ENCODE data around the gene CXADR. TPM values are rescaled to one million over a fixed set of nuclear protein-coding genes. Genes with fewer than 3 reads are reported as not detected.
A peak's percentile ranks its signal among the peaks of the same experiment; 100 is the strongest.

Gene CXADR
- total and polyA plus RNA-seq, 3 experiments from 2014 or later: 0.42 to 1.1 (median 0.81) TPM

DNA sequence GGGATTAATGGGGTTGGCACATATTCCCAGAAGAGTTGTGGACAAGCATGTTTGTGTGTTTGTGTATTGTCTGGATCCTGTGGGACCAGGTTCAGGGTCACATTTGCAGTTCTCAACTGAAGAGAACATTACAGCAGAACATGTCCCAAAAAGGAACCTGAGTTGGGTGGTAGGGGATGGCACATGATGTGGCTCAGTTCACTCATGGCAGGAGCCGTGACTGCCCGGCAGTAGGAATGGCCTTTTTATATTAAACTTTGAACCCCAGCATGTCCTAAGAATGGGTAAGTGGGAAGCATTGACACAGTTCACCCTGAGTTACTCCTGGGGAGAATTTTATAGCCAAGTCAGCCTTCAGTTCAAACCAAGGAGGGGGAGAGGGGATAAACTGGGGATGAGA, 41.3 kb downstream of the CXADR start:
- H3K27me3 Mint-ChIP-seq: peaks cover 1 to 4% of the 10 kb centered on the region in 2 donors
- Histone ChIP-seq H3K4me3 (ENCODE audit: low read length) (no peak overlapping the region), H3K36me3 (ENCODE audit: insufficient read depth, low read length) (no peaks in the 10 kb centered on the region), H3K27ac (ENCODE audit: low read depth, low read length) (no peak overlapping the region), H3K27me3 (ENCODE audit: insufficient read depth, low read length, poor library complexity, severe bottlenecking) (no peaks in the 10 kb centered on the region), H3K4me1 (ENCODE audit: insufficient read depth, low read length) (no peaks in the 10 kb centered on the region), H3K9me3 (ENCODE audit: low read length) (no peaks in the 10 kb centered on the region)
- no peaks in the 10 kb centered on the region for H3K9me3 Mint-ChIP-seq
- H3K4me3 Mint-ChIP-seq: no peak overlapping the region
- no peaks in the 10 kb centered on the region for H3K36me3 Mint-ChIP-seq
- CTCF ChIA-PET: no interaction called here
- H3K4me1 Mint-ChIP-seq: no peaks in the 10 kb centered on the region
- no peak for DNase-seq
- POLR2A ChIA-PET: no interaction called here
- H3K27ac Mint-ChIP-seq: no peak overlapping the region

DNA sequence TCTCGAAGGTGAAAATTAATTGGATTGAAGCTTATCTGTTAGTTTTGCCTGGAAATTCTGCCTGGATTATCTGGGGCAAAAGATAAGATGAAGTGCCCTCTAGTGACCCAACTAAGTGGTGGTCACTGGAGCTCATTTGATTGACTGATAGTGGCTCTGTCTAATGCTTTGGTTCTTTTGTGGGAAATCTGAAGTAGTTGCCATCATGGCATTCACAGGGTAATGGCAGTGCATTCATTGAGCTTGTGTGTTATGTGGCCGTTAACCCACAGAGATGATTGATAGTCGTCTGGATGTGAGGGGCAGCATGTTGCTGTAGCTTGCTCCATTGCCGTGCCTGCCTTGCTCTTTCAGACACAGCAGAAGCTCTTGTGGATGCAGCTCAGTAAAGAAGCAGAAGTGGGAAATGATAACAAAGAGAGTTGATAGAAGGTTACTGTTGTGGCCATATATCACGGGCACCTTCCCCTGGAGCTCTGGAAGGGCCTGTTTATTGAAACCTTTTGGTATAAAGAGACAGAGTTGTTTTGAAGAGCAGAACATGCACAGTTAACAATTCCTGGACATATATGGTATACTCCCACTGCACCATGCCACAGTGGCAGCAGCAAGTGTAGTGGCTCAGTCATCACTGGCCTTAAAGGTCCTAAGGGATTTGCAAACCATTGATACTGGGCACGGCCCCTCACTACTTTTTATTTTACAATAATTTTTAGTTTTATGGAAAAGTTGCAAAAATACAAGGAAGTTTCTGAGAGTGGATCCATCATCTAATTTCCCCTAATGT, 42.0 kb downstream of the CXADR start:
- no peaks in the 10 kb centered on the region for H3K36me3 ChIP-seq (ENCODE audit: insufficient read depth, low read length)
- H3K9me3 ChIP-seq (ENCODE audit: low read length): no peaks in the 10 kb centered on the region
- DNase-seq: no peak
- H3K4me3 ChIP-seq (ENCODE audit: low read length): no peak overlapping the region
- H3K4me1 ChIP-seq (ENCODE audit: insufficient read depth, low read length): no peaks in the 10 kb centered on the region
- H3K4me1 Mint-ChIP-seq: no peaks in the 10 kb centered on the region
- no peaks in the 10 kb centered on the region for H3K36me3 Mint-ChIP-seq
- ChIA-PET POLR2A (no interaction called here), CTCF (no interaction called here)
- peaks cover 1 to 4% of the 10 kb centered on the region in 2 donors for H3K27me3 Mint-ChIP-seq
- H3K27me3 ChIP-seq (ENCODE audit: insufficient read depth, low read length, poor library complexity, severe bottlenecking): no peaks in the 10 kb centered on the region
- no peaks in the 10 kb centered on the region for H3K9me3 Mint-ChIP-seq
- no peak overlapping the region for H3K4me3 Mint-ChIP-seq
- no peak overlapping the region for H3K27ac Mint-ChIP-seq
- no peak overlapping the region for H3K27ac ChIP-seq (ENCODE audit: low read depth, low read length)

DNA sequence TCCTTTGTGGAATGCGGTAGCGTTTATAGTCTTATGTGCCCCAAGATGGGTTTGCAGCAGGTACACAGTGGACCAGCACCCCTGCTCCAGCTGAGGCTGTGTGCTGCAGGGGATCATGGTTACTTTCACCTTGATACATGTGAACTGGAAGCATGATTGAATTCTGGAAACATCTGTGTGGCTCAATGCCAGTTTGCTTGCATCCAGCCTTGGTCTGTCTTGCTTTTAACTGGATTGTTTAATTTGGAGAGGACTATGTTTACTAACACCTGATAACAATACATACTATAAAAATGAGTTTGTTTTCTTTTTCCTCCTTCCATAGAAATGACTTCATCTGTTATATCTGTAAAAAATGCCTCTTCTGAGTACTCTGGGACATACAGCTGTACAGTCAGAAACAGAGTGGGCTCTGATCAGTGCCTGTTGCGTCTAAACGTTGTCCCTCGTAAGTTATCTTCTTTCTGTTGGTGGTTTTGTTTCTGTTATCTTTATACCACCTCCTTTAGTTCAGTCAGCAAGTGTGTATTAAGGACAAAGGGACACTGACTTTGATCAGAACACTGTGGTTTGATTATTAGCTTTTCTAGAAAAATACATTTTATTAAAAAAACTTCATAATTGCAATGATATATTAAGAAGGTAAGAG, 47.7 kb downstream of the CXADR start:
- Mint-ChIP-seq H3K27me3 (peaks cover 4% of the 10 kb centered on the region in 2 donors), H3K9me3 (no peaks in the 10 kb centered on the region), H3K4me1 (no peaks in the 10 kb centered on the region), H3K27ac (no peak overlapping the region), H3K4me3 (no peak overlapping the region), H3K36me3 (no peaks in the 10 kb centered on the region)
- Histone ChIP-seq H3K4me1 (ENCODE audit: insufficient read depth, low read length) (no peaks in the 10 kb centered on the region), H3K36me3 (ENCODE audit: insufficient read depth, low read length) (no peaks in the 10 kb centered on the region), H3K27ac (ENCODE audit: low read depth, low read length) (no peak overlapping the region), H3K27me3 (ENCODE audit: insufficient read depth, low read length, poor library complexity, severe bottlenecking) (no peaks in the 10 kb centered on the region), H3K4me3 (ENCODE audit: low read length) (no peak overlapping the region), H3K9me3 (ENCODE audit: low read length) (no peaks in the 10 kb centered on the region)
- ChIA-PET CTCF (no interaction called here), POLR2A (interaction anchor here (0.6 kb wide), 1 partner anchor 18 kb away, joined by 4 read pairs; no protein-coding TSS in a partner anchor)
- DNase-seq: no peak

DNA sequence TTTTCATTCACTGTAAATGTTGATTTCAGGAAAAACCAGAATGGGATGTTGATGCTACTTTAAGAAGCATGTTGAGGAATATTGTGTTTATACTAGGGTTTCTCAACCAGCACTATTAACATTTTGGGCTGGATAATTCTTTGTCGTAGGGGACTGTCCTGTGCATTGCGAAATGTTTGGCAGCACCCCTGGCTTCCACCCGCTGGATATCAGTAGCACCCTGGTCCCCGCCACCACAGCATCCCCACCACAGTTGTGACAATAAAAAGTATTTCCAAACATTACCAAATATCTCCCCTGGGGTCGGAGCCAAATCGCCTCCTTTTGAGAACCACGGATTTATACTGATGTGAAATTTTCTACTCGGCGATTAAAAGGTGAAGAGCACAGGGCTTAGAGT, 57.9 kb downstream of the CXADR start:
- Histone ChIP-seq H3K27ac (ENCODE audit: low read depth, low read length) (no peak overlapping the region), H3K27me3 (ENCODE audit: insufficient read depth, low read length, poor library complexity, severe bottlenecking) (no peaks in the 10 kb centered on the region), H3K4me1 (ENCODE audit: insufficient read depth, low read length) (no peaks in the 10 kb centered on the region), H3K36me3 (ENCODE audit: insufficient read depth, low read length) (no peaks in the 10 kb centered on the region), H3K9me3 (ENCODE audit: low read length) (no peaks in the 10 kb centered on the region), H3K4me3 (ENCODE audit: low read length) (no peak overlapping the region)
- no peaks in the 10 kb centered on the region for H3K36me3 Mint-ChIP-seq
- no peak for DNase-seq
- H3K27me3 Mint-ChIP-seq: peaks cover 3 to 17% of the 10 kb centered on the region in 2 donors
- no peak overlapping the region for H3K27ac Mint-ChIP-seq
- POLR2A ChIA-PET: no interaction called here
- H3K4me1 Mint-ChIP-seq: no peaks in the 10 kb centered on the region
- CTCF ChIA-PET: no interaction called here
- no peak overlapping the region for H3K4me3 Mint-ChIP-seq
- no peaks in the 10 kb centered on the region for H3K9me3 Mint-ChIP-seq

DNA sequence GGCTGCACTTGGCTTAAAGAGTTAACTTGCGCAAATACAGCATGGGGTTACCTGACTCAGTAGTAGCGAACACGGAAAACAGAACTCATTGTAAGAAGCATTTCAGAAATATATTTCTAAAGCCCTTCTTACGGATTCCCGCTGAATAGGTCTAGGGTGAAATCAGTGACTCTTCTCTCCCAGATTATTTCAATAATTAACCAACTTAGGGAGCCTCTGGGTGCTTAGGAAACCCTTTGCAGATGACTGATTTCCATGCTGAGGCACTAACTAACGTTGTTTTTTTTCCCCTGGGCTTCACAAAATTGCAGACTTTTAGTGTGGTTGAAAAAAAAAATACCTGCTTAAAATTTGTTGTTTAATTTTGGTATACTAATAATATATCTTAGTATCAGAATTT, 59.6 kb downstream of the CXADR start:
- no peaks in the 10 kb centered on the region for H3K4me1 ChIP-seq (ENCODE audit: insufficient read depth, low read length)
- ChIA-PET CTCF (no interaction called here), POLR2A (no interaction called here)
- no peaks in the 10 kb centered on the region for H3K9me3 Mint-ChIP-seq
- no peak for DNase-seq
- H3K9me3 ChIP-seq (ENCODE audit: low read length): no peaks in the 10 kb centered on the region
- H3K4me1 Mint-ChIP-seq: no peaks in the 10 kb centered on the region
- no peak overlapping the region for H3K4me3 Mint-ChIP-seq
- H3K27ac Mint-ChIP-seq: no peak overlapping the region
- H3K36me3 Mint-ChIP-seq: no peaks in the 10 kb centered on the region
- no peak overlapping the region for H3K27ac ChIP-seq (ENCODE audit: low read depth, low read length)
- no peaks in the 10 kb centered on the region for H3K27me3 ChIP-seq (ENCODE audit: insufficient read depth, low read length, poor library complexity, severe bottlenecking)
- H3K27me3 Mint-ChIP-seq: peaks cover 3 to 17% of the 10 kb centered on the region in 2 donors
- H3K36me3 ChIP-seq (ENCODE audit: insufficient read depth, low read length): no peaks in the 10 kb centered on the region
- H3K4me3 ChIP-seq (ENCODE audit: low read length): no peak overlapping the region

DNA sequence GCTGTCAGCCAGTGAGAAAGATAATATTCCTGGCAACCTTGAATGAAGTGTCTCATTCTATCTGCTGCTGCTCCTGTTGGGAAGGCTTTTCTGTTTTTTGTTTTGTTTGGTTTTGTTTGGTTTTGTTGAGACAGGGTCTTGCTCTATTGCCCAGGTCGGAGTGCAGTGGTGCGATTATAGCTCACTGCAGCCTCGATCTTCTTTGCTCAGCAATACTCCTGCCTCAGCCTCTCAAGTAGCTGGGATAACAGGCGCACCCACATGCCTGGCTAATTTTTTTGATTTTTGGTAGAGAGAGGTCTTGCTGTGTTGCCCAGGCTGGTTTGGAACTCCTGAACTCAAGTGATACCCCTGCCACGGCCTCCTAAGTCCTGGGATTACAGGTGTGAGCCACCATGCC, 62.2 kb downstream of the CXADR start:
- H3K4me3 Mint-ChIP-seq: no peak overlapping the region
- H3K36me3 Mint-ChIP-seq: no peaks in the 10 kb centered on the region
- H3K9me3 Mint-ChIP-seq: no peaks in the 10 kb centered on the region

DNA sequence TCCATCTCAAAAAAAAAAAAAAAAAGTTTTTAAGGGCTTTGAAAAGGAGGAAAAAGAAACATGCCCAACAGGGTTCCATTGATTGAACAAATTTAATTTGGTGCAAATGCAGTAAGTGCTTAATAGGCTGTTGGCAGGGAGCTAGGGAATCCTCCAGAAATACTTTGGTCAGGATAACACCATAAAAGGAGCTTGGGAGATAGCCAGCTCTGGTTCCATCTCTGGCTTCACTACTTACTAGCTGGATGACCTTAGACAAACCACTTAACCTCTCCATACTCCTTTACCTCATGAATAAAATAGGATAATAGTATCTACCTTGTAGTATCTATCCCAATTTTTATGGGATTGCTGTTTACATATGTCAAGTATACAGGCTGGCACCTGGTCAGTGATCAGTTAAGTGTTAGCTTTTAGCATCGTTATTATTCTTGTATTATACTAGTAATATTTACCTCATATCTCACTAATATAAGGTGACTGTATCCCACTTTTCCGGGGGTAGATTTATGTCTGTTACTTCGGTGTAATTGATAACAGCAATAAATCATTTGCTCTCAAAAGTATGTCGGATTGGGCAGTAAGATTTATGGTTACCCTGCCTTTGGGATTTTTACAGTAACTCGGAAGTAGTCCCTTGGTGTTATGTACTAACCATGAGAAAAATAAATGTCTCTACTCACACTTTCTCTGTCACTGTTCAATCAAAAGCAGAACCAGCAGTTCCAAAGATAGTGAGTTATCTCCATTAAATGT, 63.4 kb downstream of the CXADR start:
- peak overlapping the region in 1 of 8 donors; percentile 41 for H3K27ac Mint-ChIP-seq
- H3K4me1 Mint-ChIP-seq: no peaks in the 10 kb centered on the region
- ChIA-PET POLR2A (no interaction called here), CTCF (interaction anchor here (1.6 kb wide), 1 partner anchor 10 kb away, joined by 9 read pairs; no protein-coding TSS in a partner anchor)
- Histone ChIP-seq H3K9me3 (ENCODE audit: low read length) (no peaks in the 10 kb centered on the region), H3K27ac (ENCODE audit: low read depth, low read length) (no peak overlapping the region), H3K27me3 (ENCODE audit: insufficient read depth, low read length, poor library complexity, severe bottlenecking) (no peaks in the 10 kb centered on the region), H3K4me3 (ENCODE audit: low read length) (no peak overlapping the region), H3K36me3 (ENCODE audit: insufficient read depth, low read length) (no peaks in the 10 kb centered on the region), H3K4me1 (ENCODE audit: insufficient read depth, low read length) (no peaks in the 10 kb centered on the region)
- H3K27me3 Mint-ChIP-seq: peaks cover 5 to 12% of the 10 kb centered on the region in 2 donors
- H3K9me3 Mint-ChIP-seq: no peaks in the 10 kb centered on the region
- H3K4me3 Mint-ChIP-seq: no peak overlapping the region
- no peaks in the 10 kb centered on the region for H3K36me3 Mint-ChIP-seq
- no peak for DNase-seq

More for the DNA sequence above, 62.2 kb downstream of the CXADR start:
- no peaks in the 10 kb centered on the region for H3K27me3 ChIP-seq (ENCODE audit: insufficient read depth, low read length, poor library complexity, severe bottlenecking)
- POLR2A ChIA-PET: no interaction called here
- CTCF ChIA-PET: interaction anchor here (1.6 kb wide), 1 partner anchor 11 kb away, joined by 9 read pairs; no protein-coding TSS in a partner anchor
- H3K4me3 ChIP-seq (ENCODE audit: low read length): no peak overlapping the region
- Mint-ChIP-seq H3K4me1 (no peaks in the 10 kb centered on the region), H3K27me3 (peaks cover 3 to 17% of the 10 kb centered on the region in 2 donors), H3K27ac (no peak overlapping the region)
- H3K27ac ChIP-seq (ENCODE audit: low read depth, low read length): no peak overlapping the region
- no peaks in the 10 kb centered on the region for H3K9me3 ChIP-seq (ENCODE audit: low read length)
- H3K4me1 ChIP-seq (ENCODE audit: insufficient read depth, low read length): no peaks in the 10 kb centered on the region
- DNase-seq: no peak
- no peaks in the 10 kb centered on the region for H3K36me3 ChIP-seq (ENCODE audit: insufficient read depth, low read length)

DNA sequence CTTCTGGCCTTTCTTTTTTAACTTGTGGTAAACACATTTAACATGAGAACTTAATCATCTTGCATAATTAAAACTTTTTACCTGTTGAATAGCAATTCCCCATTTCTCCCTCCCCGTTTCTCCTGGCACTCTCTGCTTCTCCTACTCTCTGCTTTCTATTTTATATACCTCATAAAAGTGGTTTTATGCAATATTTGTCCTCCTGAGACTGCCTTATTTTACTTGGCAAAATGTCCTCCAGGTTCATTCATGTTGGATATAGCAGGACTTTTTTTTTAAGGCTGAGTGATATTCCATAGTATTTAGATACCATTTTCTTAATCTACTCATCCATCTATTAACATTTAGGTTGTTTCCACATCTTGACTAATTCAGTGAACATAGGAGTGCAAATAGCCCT, 64.9 kb downstream of the CXADR start:
- H3K4me3 ChIP-seq (ENCODE audit: low read length): no peak overlapping the region
- POLR2A ChIA-PET: no interaction called here
- Mint-ChIP-seq H3K27me3 (peaks cover 5 to 12% of the 10 kb centered on the region in 2 donors), H3K4me1 (no peaks in the 10 kb centered on the region), H3K27ac (no peak overlapping the region), H3K4me3 (no peak overlapping the region), H3K36me3 (no peaks in the 10 kb centered on the region), H3K9me3 (no peaks in the 10 kb centered on the region)
- H3K4me1 ChIP-seq (ENCODE audit: insufficient read depth, low read length): no peaks in the 10 kb centered on the region
- H3K27me3 ChIP-seq (ENCODE audit: insufficient read depth, low read length, poor library complexity, severe bottlenecking): no peaks in the 10 kb centered on the region
- CTCF ChIA-PET: no interaction called here
- DNase-seq: no peak
- no peak overlapping the region for H3K27ac ChIP-seq (ENCODE audit: low read depth, low read length)
- H3K9me3 ChIP-seq (ENCODE audit: low read length): no peaks in the 10 kb centered on the region
- no peaks in the 10 kb centered on the region for H3K36me3 ChIP-seq (ENCODE audit: insufficient read depth, low read length)

All from CD8-positive, alpha-beta memory T cell (primary cell).